NCI-H526 treated with DMSO at 0.1 percent for 48 hours (cell line): ENCODE data around the gene UBE3D.
A peak's percentile ranks its signal among the peaks of the same experiment; 100 is the strongest.

ENCODE experiments used
- DNase-seq: peaks from one replicate; lab custom pipeline; 2025; lab: John Stamatoyannopoulos, UW

UBE3D gene

GRCh38 chr6:83065511-83066192, at the start of gene UBE3D:
TSS of gene UBE3D (minus strand) at chr6:83065841. CDS start at chr6:83065718, 123 bp downstream.
- DNase-seq = peak; percentile 74

GRCh38 chr6:83114164-83114563, 48.5 kb upstream of the UBE3D start:
- no peak for DNase-seq

- DNase-seq = no peak
Measured at GRCh38 chr6:83113258-83113657, 47.6 kb upstream of the UBE3D start.

- DNase-seq = no peak
Measured at GRCh38 chr6:83108378-83108777, 42.7 kb upstream of the UBE3D start.

- no peak for DNase-seq
Measured at GRCh38 chr6:83098589-83098988, 32.9 kb upstream of the UBE3D start.

- no peak for DNase-seq
Measured at GRCh38 chr6:83097675-83098074, 32.0 kb upstream of the UBE3D start.

GRCh38 chr6:83097204-83097603, 31.6 kb upstream of the UBE3D start:
- DNase-seq = no peak

GRCh38 chr6:83096791-83097190, 31.1 kb upstream of the UBE3D start:
- DNase-seq = no peak

- no peak for DNase-seq
Measured at GRCh38 chr6:83092756-83093399, 27.2 kb upstream of the UBE3D start.

- DNase-seq = no peak
Measured at GRCh38 chr6:83086751-83087150, 21.1 kb upstream of the UBE3D start.

- DNase-seq = no peak
Measured at GRCh38 chr6:83083476-83083875, 17.8 kb upstream of the UBE3D start.

- no peak for DNase-seq
Measured at GRCh38 chr6:83073615-83074014, 8.0 kb upstream of the UBE3D start.

- no peak for DNase-seq
Measured at GRCh38 chr6:83072726-83073125, 7.1 kb upstream of the UBE3D start.

- no peak for DNase-seq
Measured at GRCh38 chr6:83071707-83072106, 6.1 kb upstream of the UBE3D start.

- no peak for DNase-seq
Measured at GRCh38 chr6:83071023-83071422, 5.4 kb upstream of the UBE3D start.

- no peak for DNase-seq
Measured at GRCh38 chr6:83069633-83070032, 4.0 kb upstream of the UBE3D start.

GRCh38 chr6:83068616-83069015, 3.0 kb upstream of the UBE3D start:
- DNase-seq = peak; percentile 33

- peak; percentile 87 for DNase-seq
Measured at GRCh38 chr6:83067448-83068439, 2.1 kb upstream of the UBE3D start, which contains the start of gene DOP1A. TSS of gene DOP1A (plus strand) at chr6:83067671. CDS start at chr6:83096978, 29,307 bp downstream.

- DNase-seq = no peak
Measured at GRCh38 chr6:83062225-83062624, 3.4 kb downstream of the UBE3D start.

- DNase-seq = no peak
Measured at GRCh38 chr6:83061190-83061589, 4.5 kb downstream of the UBE3D start.

GRCh38 chr6:83057705-83058321, 7.8 kb downstream of the UBE3D start:
- peak; percentile 42 for DNase-seq

GRCh38 chr6:83055366-83055964, 10.2 kb downstream of the UBE3D start:
- peak; percentile 33 for DNase-seq
